Hematopoietic multipotent progenitor cell (in vitro differentiated cells): Measurements from ENCODE around the gene NIPA2. TPM values are rescaled to one million over a fixed set of nuclear protein-coding genes. Genes with fewer than 3 reads are reported as not detected.

Experiments used
- DNase-seq, 3 donors: peaks; one replicate each; pipeline ENCODE4 v3.0.0-alpha.2; 2011 to 2015; ENCODE audit warnings: low read depth in 2 of 3, low spot score in 2 of 3
- total RNA-seq: library from RNA; depleted of rRNA; stranded (reverse); fragments of >200 nt; gene quantifications from one replicate; pipeline ENCODE4 v1.2.3, GENCODE V29; 2012

NIPA2 gene
- total RNA-seq, 1 donor, result 48.5 TPM

DNA sequence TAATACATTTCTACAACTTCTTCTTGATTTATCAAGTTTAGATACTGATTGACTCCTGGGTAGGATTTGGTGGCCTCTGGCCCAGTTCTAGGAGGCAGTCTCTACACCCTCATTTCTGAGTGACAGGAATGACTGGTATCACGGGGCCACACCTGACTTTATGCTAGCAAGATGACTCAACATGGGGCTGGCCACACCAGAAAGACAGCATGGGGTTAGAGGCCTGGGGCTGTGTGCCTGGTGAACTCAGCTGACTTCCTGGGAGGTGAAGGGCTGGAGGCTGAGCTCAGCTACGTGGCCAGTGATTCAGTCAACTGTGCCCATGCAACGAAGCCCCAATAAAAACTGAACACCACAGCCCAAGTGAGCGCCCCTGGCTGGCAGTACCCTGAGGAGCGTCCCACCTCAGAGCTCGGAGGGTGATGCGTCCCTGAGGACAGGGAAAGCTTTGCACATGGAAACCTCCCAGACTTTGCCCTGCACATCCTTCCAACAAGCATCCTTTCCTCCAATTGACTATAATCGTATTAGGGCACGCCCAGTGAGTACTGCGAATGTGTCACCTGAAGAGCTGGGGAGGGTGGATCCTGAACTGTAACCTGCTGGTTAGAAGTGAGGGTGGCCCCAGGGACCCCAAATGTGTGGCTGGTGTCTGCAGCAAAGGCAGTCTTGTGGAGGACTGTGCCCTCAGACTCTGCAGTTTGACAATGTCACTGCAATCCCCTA lies 57.2 kb downstream of the NIPA2 start:
- no peak for DNase-seq

DNA sequence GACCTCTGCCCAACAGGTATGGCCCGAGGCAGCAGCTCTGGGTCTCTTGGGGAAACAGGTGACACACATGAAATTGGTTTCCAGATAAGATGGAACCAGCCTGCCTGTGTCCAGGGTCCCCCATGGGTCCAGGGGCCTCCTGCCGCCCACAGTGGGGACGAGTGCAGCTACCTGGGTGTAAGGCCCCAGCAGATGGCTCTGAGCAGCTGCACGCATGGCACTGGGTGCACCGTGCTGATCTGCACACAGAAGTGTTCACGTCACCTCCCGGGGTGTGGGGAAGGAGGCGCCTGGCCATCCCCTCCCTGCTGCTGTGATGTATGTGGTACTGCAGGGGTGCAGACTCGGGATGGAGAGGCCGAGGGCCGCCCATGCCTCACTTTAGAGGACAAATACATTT lies 63.6 kb downstream of the NIPA2 start:
- no peak for DNase-seq

DNA sequence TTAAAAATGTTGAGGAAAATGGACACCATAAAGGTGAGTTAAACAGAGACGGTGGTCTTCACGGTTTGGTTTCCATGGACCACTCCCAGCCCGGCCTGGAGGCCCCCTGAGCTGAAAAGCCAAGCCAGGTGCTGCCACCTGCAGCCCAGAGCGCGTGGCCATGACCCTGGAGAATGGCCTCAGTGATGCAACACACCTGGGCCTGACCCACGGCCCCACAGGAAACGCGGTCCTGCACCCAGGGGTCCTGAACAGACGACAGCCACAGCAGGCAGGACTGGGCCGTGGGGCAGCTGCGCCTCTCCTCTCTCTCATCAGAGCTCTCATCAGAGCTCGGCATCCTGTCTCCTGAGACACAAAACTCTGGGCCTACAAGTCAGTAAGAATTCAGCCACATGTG lies 64.1 kb downstream of the NIPA2 start:
- no peak for DNase-seq

DNA sequence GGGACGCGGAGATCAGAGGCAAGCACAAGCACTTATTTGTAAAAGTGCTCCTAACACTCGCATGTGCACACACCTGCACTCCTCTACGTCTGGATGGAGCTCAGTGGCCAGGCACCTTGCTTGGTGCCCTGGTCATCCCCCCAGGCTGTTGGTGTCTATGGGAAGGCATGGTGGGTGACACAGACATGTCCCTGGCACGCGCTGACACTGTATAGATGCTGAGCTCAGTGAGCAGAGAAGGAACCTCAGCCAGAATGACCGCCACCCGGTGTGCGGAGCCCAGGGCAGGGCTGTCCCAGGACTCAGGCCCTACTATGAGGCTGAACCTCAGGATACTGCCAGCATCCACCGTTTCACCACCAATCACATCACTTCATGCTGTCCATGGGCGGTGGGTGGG lies 64.5 kb downstream of the NIPA2 start:
- no peak for DNase-seq

DNA sequence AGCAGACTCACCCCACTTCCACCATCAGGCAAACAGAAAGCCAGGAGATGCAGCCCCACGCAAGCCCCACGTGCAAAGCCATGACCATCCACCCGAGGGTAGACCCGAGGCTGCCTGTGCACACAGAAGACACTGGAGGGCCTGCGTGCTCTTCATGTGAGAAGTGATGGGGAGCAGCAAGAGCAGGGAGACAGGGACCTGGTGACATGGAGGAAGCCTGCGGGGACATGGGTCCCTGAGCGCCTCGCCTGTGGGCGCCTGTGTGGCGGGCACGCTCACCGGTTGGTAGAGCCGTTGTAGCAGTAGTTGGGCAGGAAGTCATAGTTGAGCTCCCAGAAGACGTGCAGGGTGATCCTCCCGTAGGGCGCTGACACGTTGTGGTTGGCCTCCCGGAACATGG lies 65.0 kb downstream of the NIPA2 start:
- no peak for DNase-seq

DNA sequence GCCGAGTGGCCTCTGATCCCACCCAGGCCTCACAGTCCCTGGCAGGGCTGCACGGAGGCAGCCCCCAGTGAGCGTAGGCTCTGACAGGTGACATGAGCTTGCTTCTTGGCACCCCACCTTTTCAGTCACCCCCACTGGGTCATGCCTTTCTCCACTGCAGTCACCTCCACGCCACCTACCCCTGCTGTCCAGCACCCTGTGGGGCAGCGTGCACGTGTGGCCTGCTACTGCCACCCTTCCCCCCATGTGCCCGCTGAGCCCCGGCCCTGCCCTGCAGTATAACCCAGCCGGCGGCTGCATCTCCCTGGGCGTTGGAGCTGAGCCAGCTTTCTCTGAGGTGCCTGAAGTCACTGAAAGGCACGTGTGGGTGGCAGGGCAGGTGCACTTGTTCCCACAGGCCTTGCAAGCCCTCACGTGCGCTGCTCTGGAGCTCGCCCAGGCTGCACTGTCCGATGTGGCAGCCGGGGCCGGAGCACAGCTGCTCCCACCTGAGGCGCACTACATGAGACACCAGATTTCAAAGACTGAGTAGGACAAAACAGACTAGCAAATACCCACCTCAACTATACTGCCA lies 65.6 kb downstream of the NIPA2 start:
- DNase-seq, result no peak

DNA sequence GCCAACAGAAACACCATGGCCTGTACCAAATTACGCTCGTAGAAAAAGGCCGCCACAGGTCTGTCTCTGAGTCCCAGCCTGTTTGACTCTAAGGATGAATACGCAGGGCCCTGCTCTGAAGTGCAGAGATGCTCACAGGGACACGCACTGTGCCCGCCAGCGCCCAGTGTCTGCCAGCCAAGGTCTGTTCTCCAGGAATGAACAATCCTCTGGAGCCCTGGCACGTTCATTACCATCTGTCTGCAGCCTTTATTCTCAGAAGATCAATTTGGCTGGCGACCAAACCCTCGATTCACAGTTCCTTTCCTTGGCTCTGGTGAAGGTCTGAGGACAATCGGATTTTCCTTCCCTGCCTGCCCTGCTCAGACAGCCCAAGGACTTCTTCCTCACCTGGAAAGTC lies 66.3 kb downstream of the NIPA2 start:
- DNase-seq, result no peak

DNA sequence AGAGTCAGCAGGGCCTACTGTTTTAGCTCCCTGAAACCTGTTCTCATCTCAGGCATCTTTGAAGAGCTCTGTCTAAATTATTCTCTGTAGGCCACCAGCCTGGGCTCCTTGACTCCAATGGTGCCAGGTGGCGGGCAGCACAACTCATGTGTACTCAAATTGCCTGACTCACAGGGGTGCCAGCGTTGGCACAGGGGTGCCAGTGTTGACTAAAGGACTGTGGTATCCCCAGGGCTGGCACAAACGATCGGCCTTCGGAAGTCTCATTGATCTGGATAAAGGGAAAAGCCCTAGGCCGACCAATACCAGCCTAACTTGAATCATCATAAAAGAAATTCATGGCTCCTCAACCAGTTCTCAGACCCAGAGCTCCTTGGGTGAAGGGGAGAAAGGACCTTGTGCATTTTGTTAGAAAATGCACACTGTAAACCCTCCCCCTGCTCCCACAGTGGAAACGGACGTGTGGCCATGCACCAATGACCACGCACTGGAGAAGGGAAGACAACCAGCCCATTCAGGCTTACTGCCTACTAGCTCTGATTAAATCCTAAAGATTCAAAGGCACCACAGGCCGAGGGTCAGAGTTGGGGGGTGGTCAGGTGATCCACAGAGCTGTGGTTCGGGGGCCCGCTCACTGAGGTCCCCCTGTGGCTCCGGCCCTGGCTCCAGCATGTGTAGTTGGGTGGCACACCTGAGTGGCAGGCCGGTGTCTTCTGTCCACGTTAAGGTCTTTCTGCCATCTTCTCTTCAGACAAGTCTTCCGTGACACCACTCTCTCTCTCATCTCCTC lies 68.9 kb downstream of the NIPA2 start:
- DNase-seq, result no peak

DNA sequence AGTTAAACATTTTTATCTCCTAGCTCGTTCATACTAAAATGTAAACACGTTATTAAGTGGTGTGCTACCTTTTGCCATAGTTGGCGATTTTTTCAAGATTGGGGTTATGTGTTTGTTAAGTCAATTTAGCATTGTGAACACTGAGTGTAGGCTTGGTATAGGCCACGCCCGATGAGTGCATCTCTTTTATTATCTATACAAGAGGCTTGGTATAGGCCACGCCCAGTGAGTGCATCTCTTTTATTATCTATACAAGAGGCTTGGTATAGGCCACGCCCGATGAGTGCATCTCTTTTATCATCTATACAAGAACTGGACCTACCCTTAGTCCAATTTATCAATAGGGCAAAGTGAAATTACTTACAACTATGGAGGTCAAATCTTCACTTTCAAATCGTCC lies 70.4 kb downstream of the NIPA2 start:
- no peak for DNase-seq

DNA sequence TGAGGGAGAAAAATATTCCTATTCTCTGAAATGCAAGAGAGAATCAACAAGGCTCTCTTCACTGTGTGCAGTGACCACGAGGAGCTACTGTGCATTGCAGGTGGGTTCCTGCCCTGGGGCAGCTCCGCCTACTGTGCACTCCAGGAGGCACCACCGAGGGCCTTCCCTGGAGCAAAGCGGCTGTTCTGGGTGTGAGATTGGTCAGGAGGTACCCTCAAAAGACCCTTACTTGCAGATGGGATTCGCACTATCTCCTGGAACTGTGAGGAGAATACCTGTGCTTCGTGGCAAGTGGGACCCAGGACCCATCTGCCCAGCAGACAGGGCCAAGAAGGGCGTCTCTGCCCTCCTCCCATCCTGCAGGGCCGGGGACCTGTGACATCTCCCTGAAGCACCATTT lies 72.8 kb downstream of the NIPA2 start:
- DNase-seq, result no peak

DNA sequence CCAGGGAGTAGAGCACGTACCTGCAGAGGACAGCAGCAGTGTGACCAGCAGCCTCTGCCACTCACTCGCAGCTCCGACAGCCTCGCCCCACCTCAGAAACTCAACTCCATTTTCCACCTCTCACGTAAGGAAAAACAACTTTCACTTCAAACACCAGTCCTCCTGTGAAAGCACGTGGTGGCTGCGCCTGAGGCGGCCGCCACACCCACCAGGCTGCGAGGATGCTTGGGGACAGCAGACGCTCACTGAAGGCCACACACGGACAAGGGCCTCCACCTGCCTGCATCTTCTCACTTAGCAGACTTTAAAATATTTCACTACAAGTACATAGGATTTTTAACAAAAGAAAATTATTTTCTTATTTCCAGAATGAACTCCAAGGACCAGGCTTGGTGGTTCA lies 73.8 kb downstream of the NIPA2 start:
- no peak for DNase-seq

DNA sequence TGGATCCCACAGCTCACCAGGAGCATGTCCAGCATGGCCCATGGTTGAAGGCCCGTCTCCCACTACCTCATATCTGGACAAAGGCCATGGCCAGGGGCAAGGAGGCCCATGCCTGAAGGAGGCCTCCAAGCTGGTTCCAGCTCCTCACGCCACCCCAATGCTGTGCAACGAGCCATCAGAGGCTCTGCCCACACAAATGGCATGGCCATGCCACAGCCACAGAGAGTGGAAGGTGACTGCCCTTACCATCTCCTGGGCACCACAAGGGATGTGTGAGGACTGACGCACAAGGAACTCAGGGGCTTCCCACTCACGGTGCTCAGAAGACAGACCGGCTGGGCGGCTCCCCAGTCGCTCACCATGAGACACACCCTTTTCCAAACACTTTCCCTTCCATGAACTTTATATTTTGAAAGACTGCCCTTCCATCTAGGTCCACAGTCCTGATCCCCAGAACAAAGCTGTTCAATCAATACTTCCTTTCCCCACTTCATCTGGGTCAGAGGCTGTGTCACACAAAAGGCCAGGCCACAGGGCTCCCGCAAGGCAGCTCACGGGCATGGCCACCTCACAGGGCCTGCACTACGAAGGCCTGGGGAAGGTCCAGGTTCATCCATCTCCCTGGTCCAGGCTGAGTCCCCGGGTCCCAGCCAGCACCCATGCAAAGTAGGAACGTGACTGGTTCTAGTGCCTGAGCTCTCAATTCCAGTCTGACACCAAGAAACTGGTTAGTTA lies 75.3 kb downstream of the NIPA2 start:
- no peak for DNase-seq

DNA sequence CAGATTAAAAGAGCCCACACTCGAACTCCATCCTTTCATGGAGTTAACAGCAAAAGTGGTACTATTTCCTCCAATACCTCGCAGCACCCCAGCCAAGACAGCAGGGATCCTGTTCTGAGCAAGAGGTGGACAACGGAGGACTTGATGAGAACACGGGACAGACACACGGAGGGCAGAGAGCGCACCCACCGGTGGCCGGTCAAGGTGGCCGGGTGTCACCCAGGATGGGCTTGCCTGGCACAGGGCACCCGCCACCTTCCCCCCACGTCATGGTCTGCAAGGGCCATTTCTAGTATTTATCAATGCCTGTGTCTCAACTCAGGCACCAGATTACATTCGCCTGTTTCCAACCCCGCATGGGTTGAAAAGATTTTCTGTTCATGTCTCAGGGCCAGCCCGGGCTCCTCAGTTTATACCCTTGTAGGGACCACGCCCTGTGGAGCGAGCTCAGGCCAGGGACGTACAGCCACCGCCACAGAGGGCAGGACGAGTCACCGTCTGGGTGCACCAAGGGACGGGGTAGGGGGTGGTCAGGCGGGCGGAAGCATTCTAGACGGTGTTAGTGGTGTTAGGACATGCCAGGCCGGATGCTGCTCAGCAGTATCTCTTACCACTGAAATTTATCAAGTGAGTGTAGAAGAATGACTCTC lies 77.5 kb downstream of the NIPA2 start:
- no peak for DNase-seq

DNA sequence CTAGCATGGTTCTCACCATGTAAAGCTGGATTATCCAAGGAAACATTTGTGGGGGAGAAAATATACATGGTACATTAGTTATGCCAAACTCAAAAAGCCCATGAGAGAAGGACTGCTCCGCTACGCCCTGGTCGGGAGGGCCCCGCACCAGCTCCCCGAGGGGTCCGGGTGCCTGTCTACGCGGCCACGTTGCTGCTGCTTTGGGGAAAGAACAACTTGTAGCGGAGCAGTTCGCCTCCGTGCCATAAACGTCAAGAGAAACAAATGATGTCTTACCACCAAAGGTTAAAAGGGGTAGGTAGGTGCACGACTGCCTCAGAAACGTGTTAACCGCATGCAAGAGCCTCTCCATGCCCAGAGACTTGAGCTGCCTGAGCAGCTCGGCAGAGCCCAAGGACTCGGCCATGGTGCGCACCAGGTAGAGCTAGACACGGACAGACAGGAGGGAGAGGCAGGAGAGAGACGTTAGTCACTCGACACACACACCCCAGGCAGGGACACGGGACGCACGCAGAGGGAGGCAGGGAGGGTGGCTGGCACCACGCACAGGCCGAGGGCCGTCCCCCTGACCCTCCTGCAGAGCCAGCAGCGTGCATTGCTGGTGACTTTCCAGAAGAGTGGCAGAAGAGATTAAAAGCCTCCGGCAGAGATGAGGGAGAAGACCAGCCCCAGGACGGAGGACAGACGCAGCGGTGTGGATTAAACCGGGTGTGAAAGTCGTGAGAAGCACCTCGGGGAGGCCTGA lies 78.3 kb downstream of the NIPA2 start:
- no peak for DNase-seq

DNA sequence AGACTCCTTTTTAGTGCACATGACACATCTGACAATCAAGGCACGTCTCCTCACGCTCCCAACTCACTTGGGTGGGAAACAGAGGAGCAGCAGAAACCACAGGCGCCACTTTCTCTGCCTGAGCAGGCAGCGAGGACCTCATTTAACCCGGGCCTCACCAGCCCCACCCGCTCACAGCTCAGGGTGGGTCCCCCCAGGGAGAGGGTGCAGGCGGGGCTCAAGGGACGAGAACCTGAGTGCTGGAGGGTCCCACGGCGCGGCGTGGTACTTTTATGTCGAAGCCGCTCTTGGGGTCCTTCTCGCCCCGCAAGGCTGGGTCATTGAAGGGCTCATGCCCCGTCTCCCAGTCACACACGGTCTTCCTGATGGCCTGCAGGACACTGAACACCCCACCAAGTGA lies 79.1 kb downstream of the NIPA2 start:
- DNase-seq, result no peak

Other genes starting within 250 kb of the NIPA2 start
- 23.4 TPM for gene NIPA1, start 52.0 kb upstream of the NIPA2 start, total RNA-seq
- gene CYFIP1, start 141.7 kb downstream of the NIPA2 start, total RNA-seq, result 110 TPM
- gene TUBGCP5, start 200.9 kb downstream of the NIPA2 start, total RNA-seq, result 8.1 TPM